Left kidney (tissue), 8 donors: Measurements from ENCODE around the gene ZNF182. TPM values are rescaled to one million over a fixed set of nuclear protein-coding genes. Genes with fewer than 3 reads are reported as not detected.
A peak's percentile ranks its signal among the peaks of the same experiment; 100 is the strongest.
"Not testable (repeated sequence)": the region's sequence is repeated elsewhere in the genome, so short reads cannot be mapped to it uniquely, and the experiment has no call there.

Source experiments
- DNase-seq: peaks from one replicate; pipeline ENCODE4 v3.0.0-alpha.2; 2013
- long read RNA-seq, 8 donors: transcript quantifications; one replicate each; lab custom pipeline, GENCODE V29; 2026
- polyA plus RNA-seq: library from polyadenylated mRNA; unstranded; fragments of 120-200 nt; gene quantifications from one replicate; pipeline ENCODE4 v1.2.1, GENCODE V29; 2013; ENCODE audit not compliant: insufficient read length

The ZNF182 gene
- 14.5 TPM for polyA plus RNA-seq
- long read RNA-seq, donor 1: 0 reads
- long read RNA-seq, donor 2, partial matches to known transcripts: 6 of 7 reads
- long read RNA-seq, donor 2, other reads (novel, unspliced or antisense): 0 of 7 reads
- long read RNA-seq, donor 3: 0 reads
- long read RNA-seq, donor 4: 0 reads
- long read RNA-seq, donor 5, partial matches to known transcripts: 0 of 1 reads
- long read RNA-seq, donor 5, other reads (novel, unspliced or antisense): 0 of 1 reads
- long read RNA-seq, donor 6, partial matches to known transcripts: 0 of 1 reads
- long read RNA-seq, donor 6, other reads (novel, unspliced or antisense): 0 of 1 reads
- long read RNA-seq, donor 7: 0 reads
- long read RNA-seq, donor 8, partial matches to known transcripts: 0 of 1 reads
- long read RNA-seq, donor 8, other reads (novel, unspliced or antisense): 0 of 1 reads

GRCh38 chrX:48003758-48004457, at the start of gene ZNF182:
TSS of gene ZNF182 (minus strand) at chrX:48003989. CDS start at chrX:48002609, 1,380 bp downstream.
- DNase-seq: peak; percentile 88

DNA sequence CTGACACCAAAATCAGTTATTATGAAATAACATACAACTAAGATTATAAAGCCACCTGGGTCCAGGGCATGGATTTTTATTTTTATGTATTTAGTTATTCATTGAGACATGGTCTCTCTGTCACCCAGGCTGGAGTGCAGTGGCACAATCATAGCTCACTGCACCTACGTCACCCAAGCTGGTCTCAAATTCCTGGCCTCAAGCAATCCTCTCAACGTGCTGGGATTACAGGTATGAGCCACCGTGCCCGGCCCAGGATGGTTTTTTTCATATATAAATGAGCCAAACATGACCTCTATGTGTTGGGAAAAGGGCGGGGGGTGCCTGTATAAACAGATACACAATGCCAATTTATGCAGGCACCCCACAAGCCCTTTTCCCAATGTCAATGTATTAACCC, 43.1 kb upstream of the ZNF182 start:
- DNase-seq: no peak

DNA sequence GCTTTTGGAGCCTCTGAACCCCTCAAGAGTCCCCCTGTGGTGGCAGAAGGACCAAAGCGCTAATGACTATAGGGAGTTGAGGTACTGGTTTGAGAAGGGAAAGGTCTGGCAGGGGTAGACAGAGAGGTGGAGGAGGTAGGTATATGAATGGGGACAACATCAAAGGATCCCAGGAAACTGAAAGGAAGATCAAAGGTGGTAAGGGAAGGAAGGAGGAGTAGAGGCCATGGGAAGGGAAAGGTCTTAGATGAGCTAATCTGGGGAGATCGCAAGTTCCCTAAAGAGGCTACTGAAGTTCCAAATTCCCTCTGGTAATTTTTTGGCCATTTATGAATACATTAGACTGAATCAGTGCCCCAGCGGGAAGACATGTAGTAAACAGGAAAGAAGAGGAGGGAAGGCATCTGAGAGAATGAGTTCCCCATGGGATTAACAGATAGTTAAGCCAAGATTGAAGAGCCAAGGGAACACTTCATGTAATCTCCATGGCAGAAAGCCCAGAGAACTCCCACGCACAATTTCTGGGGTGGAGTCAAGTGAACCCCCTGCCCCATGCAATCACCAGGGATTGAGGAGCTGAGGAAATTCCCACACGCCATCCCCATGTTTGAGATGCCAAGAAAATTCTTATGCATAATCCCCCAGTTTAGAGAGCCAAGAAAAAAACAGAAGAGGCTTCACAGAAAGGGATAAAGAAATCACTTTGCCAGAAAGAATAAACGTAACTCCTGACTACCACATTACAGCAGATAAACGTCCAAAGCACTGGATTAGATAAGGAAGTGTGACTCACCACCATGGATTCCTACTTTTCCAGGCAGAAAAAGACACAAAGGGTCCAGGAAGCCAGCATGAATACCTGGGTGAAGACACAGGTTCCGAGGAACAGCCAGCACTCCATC, 41.9 kb upstream of the ZNF182 start:
- DNase-seq: no peak

DNA sequence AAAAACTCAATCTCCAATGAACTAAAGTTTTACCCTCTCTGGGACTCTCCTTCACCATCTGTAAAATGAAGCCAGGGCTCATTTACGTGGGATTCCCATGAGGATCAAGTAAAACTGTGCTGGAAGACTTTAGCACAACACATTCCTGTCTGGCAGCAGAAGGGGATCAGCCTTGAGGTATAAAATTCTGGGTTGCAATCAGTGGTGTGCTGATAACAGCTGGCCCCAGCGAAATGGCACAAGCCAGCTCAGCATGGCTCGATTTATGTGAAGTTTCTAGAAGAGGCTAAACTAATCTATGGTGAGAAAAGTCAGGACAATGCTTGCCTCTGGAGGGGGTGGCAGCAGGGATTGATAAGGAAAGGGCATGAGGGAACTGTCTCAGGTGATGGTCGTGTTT, 39.3 kb upstream of the ZNF182 start:
- no peak for DNase-seq

GRCh38 chrX:48035891-48036290, 32.1 kb upstream of the ZNF182 start:
- no peak for DNase-seq

DNA sequence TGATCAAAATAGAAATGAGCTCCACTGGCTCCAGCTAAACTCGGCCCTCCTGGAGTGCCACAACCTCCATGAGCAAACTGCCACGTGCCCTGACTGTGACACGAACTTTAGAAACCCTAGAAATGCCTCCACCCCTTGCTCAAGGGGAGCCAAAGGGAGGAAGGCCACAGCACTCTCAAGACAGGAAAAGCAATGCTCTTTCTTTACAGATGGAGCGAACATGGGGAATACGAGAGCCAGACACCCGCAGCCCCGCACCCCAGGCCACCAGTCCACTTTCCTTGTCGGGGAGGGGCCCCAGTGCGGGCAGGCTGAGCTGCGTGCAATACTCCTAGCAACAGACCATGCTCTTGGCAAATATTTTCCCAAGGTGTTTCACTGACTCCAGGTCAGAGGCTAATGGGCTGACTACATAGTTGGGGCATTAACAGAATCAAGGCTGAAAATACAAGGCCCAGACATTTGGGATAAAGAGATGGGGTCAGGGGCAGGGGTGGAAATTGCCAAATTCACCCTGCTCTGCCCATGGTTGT, 26.9 kb upstream of the ZNF182 start:
- not testable (repeated sequence) for DNase-seq

- DNase-seq: no peak
These were observed 26.4 kb upstream of the ZNF182 start for GRCh38 chrX:48030237-48030636.

DNA sequence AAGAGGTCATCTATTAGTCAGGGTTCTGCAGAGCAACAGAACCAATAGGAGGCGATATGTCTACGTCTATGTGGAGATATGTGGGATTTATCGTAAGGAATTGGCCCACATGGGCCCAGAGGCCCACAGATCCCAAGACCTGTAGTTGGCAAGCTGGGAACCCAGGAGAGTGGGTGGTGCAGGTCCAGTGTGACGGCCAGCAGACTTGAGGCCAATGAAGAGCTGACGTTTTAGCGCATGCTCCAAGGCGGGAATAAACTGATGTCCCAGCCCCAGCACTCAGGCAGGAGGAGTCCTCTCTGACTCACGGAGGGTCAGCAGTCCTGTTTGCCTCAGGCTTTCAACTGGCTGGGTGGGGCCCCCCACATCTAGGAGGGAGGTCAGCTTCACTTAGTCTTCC, 24.3 kb upstream of the ZNF182 start:
- DNase-seq: no peak

DNA sequence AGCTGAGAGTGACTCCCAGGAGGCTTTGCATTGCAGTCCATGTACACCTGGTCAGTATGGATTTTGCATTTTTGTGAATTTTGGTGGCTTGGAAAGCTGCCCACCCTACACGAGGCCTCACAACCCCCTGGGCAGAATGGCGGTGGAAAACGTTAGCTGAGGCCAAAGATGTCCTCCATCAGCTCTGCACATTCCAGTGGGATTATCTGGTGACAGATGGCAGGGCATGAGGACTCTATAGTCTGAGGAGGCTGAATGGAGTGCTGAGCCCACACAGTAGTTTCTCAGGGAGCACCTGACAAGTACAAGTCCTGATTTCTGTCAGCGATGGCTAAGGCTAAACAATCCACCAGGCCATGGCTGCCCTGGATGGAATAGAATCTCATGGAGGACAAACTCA, 23.8 kb upstream of the ZNF182 start:
- not testable (repeated sequence) for DNase-seq

- peak; percentile 68 for DNase-seq
These were observed 21.8 kb upstream of the ZNF182 start for GRCh38 chrX:48025561-48025960.

DNA sequence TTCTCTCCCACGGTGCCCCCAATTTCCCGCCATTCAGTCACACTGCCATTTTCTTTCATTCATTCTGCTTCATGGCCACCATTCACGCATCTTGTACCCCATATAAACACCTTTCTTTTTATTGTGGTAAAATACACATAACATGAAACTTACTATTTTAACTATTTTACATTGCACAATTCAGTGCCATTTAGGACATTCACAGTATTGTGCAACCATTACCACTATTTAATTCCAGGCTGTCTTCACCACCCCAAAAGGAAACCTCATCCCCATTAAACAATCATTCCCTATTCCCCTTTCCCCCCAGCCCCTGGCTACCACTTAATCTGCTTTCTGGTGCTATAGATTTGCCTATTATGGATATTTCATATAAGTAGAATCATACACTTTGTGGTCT, 18.9 kb upstream of the ZNF182 start:
- no peak for DNase-seq

DNA sequence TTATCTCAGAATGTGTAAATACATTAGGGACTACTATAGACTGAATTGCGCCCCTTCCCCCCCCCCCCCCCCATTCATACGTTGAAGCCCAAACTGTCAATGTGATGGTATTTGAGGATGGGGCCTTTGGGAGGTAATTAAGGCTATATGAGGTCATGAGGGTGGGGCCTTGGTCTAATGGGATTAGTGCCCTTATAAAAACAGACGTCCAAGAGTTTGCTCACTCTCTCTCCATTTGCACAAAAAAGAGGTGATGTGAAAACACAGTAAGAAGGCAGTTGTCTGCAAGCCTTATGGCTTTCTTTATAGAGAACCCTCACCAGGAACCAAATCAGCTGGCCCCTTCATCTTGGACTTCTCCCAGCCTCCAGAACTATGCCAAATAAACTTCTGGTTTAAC, 18.3 kb upstream of the ZNF182 start:
- no peak for DNase-seq

- DNase-seq: peak; percentile 81
These were observed 17.5 kb upstream of the ZNF182 start for GRCh38 chrX:48021026-48021900.

- not testable (repeated sequence) for DNase-seq
These were observed 16.7 kb upstream of the ZNF182 start for GRCh38 chrX:48020472-48020871.

GRCh38 chrX:48019892-48020291, 16.1 kb upstream of the ZNF182 start:
- not testable (repeated sequence) for DNase-seq

DNA sequence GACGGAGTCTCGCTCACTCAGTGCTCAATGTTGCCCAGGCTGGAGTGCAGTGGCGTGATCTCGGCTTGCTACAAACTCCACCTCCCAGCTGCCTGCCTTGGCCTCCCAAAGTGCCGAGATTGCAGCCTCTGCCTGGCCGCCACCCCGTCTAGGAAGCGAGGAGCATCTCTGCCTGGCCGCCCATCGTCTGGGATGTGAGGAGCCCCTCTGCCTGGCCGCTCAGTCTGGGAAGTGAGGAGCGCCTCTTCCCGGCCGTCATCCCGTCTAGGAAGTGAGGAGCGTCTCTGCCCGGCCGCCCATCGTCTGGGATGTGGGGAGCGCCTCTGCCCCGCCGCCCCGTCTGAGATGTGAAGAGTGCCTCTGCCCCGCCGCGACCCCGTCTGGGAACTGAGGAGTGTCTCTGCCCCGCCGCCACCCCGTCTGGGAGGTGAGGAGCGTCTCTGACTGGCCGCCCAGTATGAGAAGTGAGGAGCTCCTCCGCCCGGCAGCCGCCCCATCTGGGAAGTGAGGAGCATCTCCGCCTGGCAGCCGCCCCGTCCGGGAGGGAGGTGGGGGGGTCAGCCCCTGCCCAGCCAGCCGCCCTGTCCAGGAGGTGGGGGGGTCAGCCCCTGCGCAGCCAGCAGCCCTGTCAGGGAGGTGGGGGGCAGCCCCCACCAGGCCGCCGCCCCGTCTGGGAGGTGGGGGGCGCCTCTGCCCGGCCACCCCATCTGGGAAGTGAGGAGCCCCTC, 13.0 kb upstream of the ZNF182 start:
- not testable (repeated sequence) for DNase-seq

DNA sequence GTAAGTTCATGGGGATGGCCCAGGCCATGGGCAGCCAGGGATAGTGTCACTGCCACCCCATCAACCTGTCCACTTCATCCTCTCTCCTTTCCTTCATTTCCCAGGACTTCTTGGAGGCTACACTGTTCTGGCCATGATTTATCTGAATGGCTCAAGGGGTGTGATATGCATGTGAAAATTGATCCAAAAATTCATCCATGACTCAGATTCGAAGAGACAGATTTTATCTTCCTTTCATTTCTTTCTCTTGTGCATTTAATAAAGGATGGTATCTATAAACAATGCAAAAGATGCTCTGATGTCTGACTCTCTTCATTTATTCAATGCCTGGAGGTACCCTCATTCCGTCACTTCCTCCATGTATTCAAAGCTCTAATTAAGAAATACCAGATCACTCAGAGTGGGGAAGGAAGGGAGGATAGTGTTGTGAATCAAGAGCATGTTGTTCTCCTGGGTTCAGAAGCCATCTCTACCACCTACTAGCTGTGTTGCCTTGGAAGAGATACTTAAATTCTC, 5.7 kb upstream of the ZNF182 start:
- DNase-seq: not testable (repeated sequence)

GRCh38 chrX:48006688-48007087, 2.9 kb upstream of the ZNF182 start, which contains the start of gene SPACA5:
TSS of gene SPACA5 (plus strand) at chrX:48006988. CDS start at chrX:48007803, 815 bp downstream.
- not testable (repeated sequence) for DNase-seq

GRCh38 chrX:48003367-48003757, 427 bp downstream of the ZNF182 start:
- no peak for DNase-seq

GRCh38 chrX:48002929-48003328, 860 bp downstream of the ZNF182 start:
- no peak for DNase-seq
